ENCODE data around the gene RASSF10.

Gene RASSF10

DNA sequence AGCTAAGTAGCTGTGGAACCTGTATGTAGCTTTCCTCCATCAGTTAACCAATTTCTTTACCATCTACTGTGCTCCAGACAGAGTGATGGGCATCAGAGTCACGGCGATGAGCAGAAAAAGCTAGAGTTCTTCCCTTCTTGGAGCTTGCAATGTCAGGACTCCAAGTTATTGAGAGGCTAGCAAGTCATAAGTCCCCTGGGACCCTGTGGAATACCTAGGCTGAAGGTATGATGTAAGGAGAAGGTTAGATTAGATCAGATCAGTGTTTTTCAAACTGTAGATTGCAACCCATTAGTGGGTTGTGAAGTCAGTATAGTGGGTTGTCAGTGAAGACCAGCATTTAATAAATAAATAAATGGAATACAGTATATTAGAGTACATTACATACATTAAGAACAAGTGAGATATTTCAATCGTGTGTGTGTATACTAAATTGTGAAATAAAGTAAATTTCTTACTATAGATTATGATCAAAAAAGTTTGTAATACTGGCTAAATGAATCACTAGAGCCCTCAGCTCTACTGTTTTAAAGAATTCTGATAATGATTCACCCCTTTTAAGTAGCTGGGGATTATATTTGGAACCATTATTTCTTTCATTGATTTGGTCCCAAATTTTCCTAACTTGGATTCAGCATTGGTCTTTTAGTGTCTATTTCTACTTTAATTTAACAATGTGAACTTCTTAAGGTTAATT, 52.3 kb downstream of the RASSF10 start:
- TF ChIP-seq, protein P1, sequence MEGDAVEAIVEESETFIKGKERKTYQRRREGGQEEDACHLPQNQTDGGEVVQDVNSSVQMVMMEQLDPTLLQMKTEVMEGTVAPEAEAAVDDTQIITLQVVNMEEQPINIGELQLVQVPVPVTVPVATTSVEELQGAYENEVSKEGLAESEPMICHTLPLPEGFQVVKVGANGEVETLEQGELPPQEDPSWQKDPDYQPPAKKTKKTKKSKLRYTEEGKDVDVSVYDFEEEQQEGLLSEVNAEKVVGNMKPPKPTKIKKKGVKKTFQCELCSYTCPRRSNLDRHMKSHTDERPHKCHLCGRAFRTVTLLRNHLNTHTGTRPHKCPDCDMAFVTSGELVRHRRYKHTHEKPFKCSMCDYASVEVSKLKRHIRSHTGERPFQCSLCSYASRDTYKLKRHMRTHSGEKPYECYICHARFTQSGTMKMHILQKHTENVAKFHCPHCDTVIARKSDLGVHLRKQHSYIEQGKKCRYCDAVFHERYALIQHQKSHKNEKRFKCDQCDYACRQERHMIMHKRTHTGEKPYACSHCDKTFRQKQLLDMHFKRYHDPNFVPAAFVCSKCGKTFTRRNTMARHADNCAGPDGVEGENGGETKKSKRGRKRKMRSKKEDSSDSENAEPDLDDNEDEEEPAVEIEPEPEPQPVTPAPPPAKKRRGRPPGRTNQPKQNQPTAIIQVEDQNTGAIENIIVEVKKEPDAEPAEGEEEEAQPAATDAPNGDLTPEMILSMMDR (IDR thresholded peaks at IDR 0.05; ENCODE audit: low read depth, low read length) = no peak
- DNase-seq (ENCODE audit: low read depth in 2 of 2) = peak; percentile 5 to 60
- no peak overlapping the region for H3K4me3 ChIP-seq (replicated peaks in 1 of 2; ENCODE audit: low read depth in 2 of 2, low read length in 2 of 2)

Data from cardiac fibroblast (primary cell).